Measurements from ENCODE around the gene NFIX. TPM values are rescaled to one million over a fixed set of nuclear protein-coding genes. Genes with fewer than 3 reads are reported as not detected.

NFIX gene
- total and polyA plus RNA-seq, 12 donors, result 16.8 to 162 (median 138) TPM

DNA sequence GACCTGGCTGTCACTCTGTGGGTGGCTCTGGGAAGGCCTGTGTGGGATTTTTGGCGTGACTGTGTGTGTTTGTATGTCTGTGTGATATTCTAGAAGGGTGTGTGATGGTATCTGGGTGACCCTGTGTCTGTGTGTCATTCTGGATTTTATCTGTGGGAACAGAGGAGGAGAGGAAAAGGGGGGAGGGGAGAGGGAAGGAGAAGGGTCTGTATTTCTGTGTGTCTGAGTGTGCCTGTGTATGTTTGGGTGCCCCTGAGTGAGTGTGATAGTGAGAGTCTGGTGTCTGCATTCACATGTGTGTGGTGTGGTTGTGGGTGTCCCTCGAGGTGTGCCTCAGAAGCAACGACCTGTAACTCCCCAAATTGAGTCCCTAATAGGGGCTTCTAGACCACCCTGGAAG, 8.1 kb upstream of the NFIX start:
- WGBS, 2 donors, result 79 to 89% methylated on average over 3 of the region's 3 CpGs
- Histone ChIP-seq H3K4me3 (no peak overlapping the region), H3K27ac (no peak overlapping the region), H3K9me3 (no peaks in the 10 kb centered on the region), H3K4me1 (peaks cover 3 to 29% (median 24%) of the 10 kb centered on the region in 9 donors), H3K27me3 (no peaks in the 10 kb centered on the region), H3K36me3 (no peaks in the 10 kb centered on the region)
- TF ChIP-seq, protein P1, sequence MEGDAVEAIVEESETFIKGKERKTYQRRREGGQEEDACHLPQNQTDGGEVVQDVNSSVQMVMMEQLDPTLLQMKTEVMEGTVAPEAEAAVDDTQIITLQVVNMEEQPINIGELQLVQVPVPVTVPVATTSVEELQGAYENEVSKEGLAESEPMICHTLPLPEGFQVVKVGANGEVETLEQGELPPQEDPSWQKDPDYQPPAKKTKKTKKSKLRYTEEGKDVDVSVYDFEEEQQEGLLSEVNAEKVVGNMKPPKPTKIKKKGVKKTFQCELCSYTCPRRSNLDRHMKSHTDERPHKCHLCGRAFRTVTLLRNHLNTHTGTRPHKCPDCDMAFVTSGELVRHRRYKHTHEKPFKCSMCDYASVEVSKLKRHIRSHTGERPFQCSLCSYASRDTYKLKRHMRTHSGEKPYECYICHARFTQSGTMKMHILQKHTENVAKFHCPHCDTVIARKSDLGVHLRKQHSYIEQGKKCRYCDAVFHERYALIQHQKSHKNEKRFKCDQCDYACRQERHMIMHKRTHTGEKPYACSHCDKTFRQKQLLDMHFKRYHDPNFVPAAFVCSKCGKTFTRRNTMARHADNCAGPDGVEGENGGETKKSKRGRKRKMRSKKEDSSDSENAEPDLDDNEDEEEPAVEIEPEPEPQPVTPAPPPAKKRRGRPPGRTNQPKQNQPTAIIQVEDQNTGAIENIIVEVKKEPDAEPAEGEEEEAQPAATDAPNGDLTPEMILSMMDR (IDR thresholded peaks at IDR 0.05), result no peak
- ATAC-seq (no peak), DNase-seq (no peak)
- intact Hi-C loops (cut with DNase I), result loop anchor here in 4 of 10 donors (5.0 to 10.0 kb wide), 4 partner anchors 40 to 90 kb away; no protein-coding TSS in a partner anchor

DNA sequence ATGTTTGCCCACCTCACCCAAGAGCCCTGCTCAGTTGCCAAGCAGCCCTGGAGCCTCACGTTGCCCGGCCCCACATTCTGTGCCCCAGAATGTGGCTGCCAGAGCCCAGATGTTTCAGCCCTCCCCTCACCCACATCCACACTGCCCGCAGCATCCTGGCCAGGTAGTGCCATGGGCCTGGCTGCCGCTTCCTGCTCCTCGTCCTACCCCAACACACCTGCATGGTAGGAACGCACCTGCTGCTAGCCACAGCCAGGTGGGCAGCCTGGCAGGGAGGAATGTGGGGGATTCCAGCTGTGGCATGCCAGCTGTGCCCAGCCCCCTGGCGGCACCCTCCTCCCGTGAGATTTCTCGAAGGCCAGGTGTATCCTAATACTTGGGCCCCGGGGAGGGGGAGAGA, 7.5 kb upstream of the NFIX start:
- intact Hi-C loops (cut with DNase I), result loop anchor here in 4 of 10 donors (5.0 to 10.0 kb wide), 4 partner anchors 40 to 90 kb away; no protein-coding TSS in a partner anchor
- 81 to 85% methylated on average over 9 to 10 of the region's 10 CpGs for WGBS, 2 donors
- no peaks in the 10 kb centered on the region for H3K36me3 ChIP-seq

DNA sequence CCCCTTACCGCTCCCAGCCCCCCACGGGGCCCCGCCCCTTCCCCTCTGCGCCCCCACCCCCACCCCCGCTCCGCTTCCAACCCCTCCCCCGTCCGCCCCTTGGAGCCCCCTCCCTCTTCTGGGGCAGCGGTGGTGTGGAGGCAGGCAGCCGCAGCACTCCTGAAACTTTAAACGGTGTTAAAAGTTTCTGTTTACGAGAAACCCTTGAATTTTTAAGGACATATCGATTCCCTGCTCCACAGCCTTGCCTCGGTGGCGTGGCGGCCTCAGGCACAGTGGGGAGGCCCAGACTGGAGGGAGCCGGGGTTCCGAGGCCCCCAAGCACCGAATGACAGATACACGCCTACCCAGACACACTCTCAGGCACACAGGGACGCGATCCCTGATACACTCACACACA, 4.8 kb upstream of the NFIX start:
- DNase-seq (no peak), ATAC-seq (no peak)
- Histone ChIP-seq H3K27me3 (no peaks in the 10 kb centered on the region), H3K27ac (no peak overlapping the region), H3K4me1 (peaks cover 0 to 10% (median 6%) of the 10 kb centered on the region in 9 donors), H3K36me3 (no peaks in the 10 kb centered on the region), H3K9me3 (no peaks in the 10 kb centered on the region), H3K4me3 (no peak overlapping the region)
- intact Hi-C loops (cut with DNase I), result loop anchor here in 3 of 10 donors (5.0 to 10.0 kb wide), 4 partner anchors 37 to 97 kb away; no protein-coding TSS in a partner anchor
- 45 to 51% methylated on average over 21 to 22 of the region's 22 CpGs for whole genome bisulfite sequencing, 2 donors
- TF ChIP-seq, protein P1 (IDR thresholded peaks at IDR 0.05), result no peak

More for the DNA sequence above, 7.5 kb upstream of the NFIX start:
- Histone ChIP-seq H3K9me3 (no peaks in the 10 kb centered on the region), H3K27ac (no peak overlapping the region), H3K4me1 (peaks cover 3 to 29% (median 23%) of the 10 kb centered on the region in 9 donors), H3K4me3 (no peak overlapping the region), H3K27me3 (no peaks in the 10 kb centered on the region)
- ATAC-seq (no peak), DNase-seq (no peak)
- TF ChIP-seq, protein P1 (IDR thresholded peaks at IDR 0.05), result no peak

DNA sequence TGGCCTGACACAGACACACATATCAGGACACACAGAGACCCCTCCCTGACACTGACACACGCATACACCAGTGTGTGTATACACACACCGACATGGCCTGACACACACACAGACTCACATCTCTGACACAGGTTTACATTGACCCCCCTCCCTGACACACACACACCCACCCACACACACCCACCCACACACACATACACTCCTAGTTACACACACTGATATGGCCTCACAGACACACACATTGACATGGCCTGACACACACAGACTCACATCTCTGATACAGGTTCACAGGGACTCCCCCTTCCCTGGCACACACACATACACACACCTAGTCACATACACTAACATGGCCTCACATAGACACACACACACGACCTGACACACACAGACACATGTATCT, 4.4 kb upstream of the NFIX start:
- 74 to 79% methylated on average over 3 of the region's 3 CpGs for WGBS, 2 donors
- no peak for ATAC-seq
- no peak overlapping the region for H3K4me3 ChIP-seq
- H3K36me3 ChIP-seq, result no peaks in the 10 kb centered on the region
- H3K4me1 ChIP-seq, result peaks cover 0 to 6% (median 1%) of the 10 kb centered on the region in 9 donors
- TF ChIP-seq, protein P1 (IDR thresholded peaks at IDR 0.05), result no peak
- no peaks in the 10 kb centered on the region for H3K9me3 ChIP-seq
- no peak for DNase-seq
- H3K27ac ChIP-seq, result no peak overlapping the region
- peaks cover 0 to under 1% (median 0%) of the 10 kb centered on the region in 7 donors for H3K27me3 ChIP-seq
- intact Hi-C loops (cut with DNase I), result loop anchor here in 3 of 10 donors (5.0 to 10.0 kb wide), 4 partner anchors 36 to 96 kb away; no protein-coding TSS in a partner anchor

Measured in heart right ventricle (tissue), 16 donors.